Parathyroid adenoma (tissue), 2 donors: ENCODE measurements around the gene SMAD3.

Experiments
- H2AFZ ChIP-seq: fragments of 300-600 bp; sonication (generic); one replicate; pipeline ENCODE4 v1.7.0; 2017; ENCODE audit warnings: antibody characterized with exemption, mild to moderate bottlenecking
- H3K27ac ChIP-seq: fragments of 300-600 bp; sonication (generic); one replicate; pipeline ENCODE4 v1.7.0; 2017
- H3K27me3 ChIP-seq: fragments of 300-600 bp; sonication (generic); one replicate; pipeline ENCODE4 v1.7.0; 2017; ENCODE audit warnings: low read length; ENCODE audit not compliant: control insufficient read depth, insufficient read depth
- H3K36me3 ChIP-seq: fragments of 300-600 bp; sonication (generic); one replicate; pipeline ENCODE4 v1.7.0; 2017; ENCODE audit warnings: low read length; ENCODE audit not compliant: control insufficient read depth, insufficient read depth
- H3K4me1 ChIP-seq: fragments of 300-600 bp; sonication (generic); one replicate; pipeline ENCODE4 v1.7.0; 2017; ENCODE audit warnings: control low read depth
- H3K4me2 ChIP-seq: fragments of 300-600 bp; sonication (generic); one replicate; pipeline ENCODE4 v1.7.0; 2017; ENCODE audit warnings: low read length
- H3K4me3 ChIP-seq: fragments of 300-600 bp; sonication (generic); one replicate; pipeline ENCODE4 v1.7.0; 2017; ENCODE audit warnings: low read depth, low read length
- H3K79me2 ChIP-seq: fragments of 300-600 bp; sonication (generic); one replicate; pipeline ENCODE4 v1.7.0; 2017; ENCODE audit warnings: control low read depth
- H3K9ac ChIP-seq: fragments of 300-600 bp; sonication (generic); one replicate; pipeline ENCODE4 v1.7.0; 2017; ENCODE audit warnings: mild to moderate bottlenecking
- H3K9me3 ChIP-seq: fragments of 300-600 bp; sonication (generic); one replicate; pipeline ENCODE4 v1.7.0; 2017; ENCODE audit warnings: low read length; ENCODE audit not compliant: control insufficient read depth
- CTCF ChIP-seq: fragments of 300-600 bp; sonication (generic); IDR thresholded peaks from one replicate; pipeline ENCODE4 v1.7.0; 2017; ENCODE audit warnings: antibody characterized with exemption, mild to moderate bottlenecking
- donor health status: primary hyperparathyroidism.

The SMAD3 gene

GRCh38 chr15:67030036-67030762, 35.2 kb upstream of the SMAD3 start:
- no peaks in the 10 kb centered on the region for H3K79me2 ChIP-seq
- no peak overlapping the region for H3K4me3 ChIP-seq
- H3K4me2 ChIP-seq = no peak overlapping the region
- no peak overlapping the region for H2AFZ ChIP-seq
- no peak overlapping the region for H3K9ac ChIP-seq
- H3K36me3 ChIP-seq = no peaks in the 10 kb centered on the region
- no peaks in the 10 kb centered on the region for H3K27me3 ChIP-seq
- H3K9me3 ChIP-seq = no peaks in the 10 kb centered on the region
- no peak overlapping the region for H3K27ac ChIP-seq
- peaks cover 3% of the 10 kb centered on the region for H3K4me1 ChIP-seq
- no peak for TF ChIP-seq CTCF

GRCh38 chr15:67031331-67031730, 34.1 kb upstream of the SMAD3 start:
- Histone ChIP-seq H3K9ac (no peak overlapping the region), H3K27ac (no peak overlapping the region), H3K4me2 (no peak overlapping the region), H2AFZ (no peak overlapping the region), H3K36me3 (no peaks in the 10 kb centered on the region), H3K4me1 (no peaks in the 10 kb centered on the region), H3K9me3 (no peaks in the 10 kb centered on the region), H3K79me2 (no peaks in the 10 kb centered on the region), H3K27me3 (no peaks in the 10 kb centered on the region), H3K4me3 (no peak overlapping the region)
- TF ChIP-seq CTCF = no peak

GRCh38 chr15:67032608-67033007, 32.8 kb upstream of the SMAD3 start:
- no peak overlapping the region for H3K9ac ChIP-seq
- H3K79me2 ChIP-seq = no peaks in the 10 kb centered on the region
- no peaks in the 10 kb centered on the region for H3K9me3 ChIP-seq
- H3K4me1 ChIP-seq = no peaks in the 10 kb centered on the region
- H2AFZ ChIP-seq = no peak overlapping the region
- H3K27me3 ChIP-seq = no peaks in the 10 kb centered on the region
- no peak for TF ChIP-seq CTCF
- no peak overlapping the region for H3K4me2 ChIP-seq
- H3K27ac ChIP-seq = no peak overlapping the region
- no peaks in the 10 kb centered on the region for H3K36me3 ChIP-seq
- H3K4me3 ChIP-seq = no peak overlapping the region

GRCh38 chr15:67033012-67033411, 32.4 kb upstream of the SMAD3 start:
- no peak overlapping the region for H3K4me3 ChIP-seq

More at GRCh38 chr15:67033012-67033411, 32.4 kb upstream of the SMAD3 start:
- Histone ChIP-seq H3K4me1 (no peaks in the 10 kb centered on the region), H3K27ac (no peak overlapping the region), H3K36me3 (no peaks in the 10 kb centered on the region), H3K27me3 (no peaks in the 10 kb centered on the region), H3K9me3 (no peaks in the 10 kb centered on the region), H3K79me2 (no peaks in the 10 kb centered on the region), H3K4me2 (peak overlapping the region; percentile 37), H2AFZ (peak overlapping the region; percentile 33), H3K9ac (no peak overlapping the region)
- TF ChIP-seq CTCF = no peak
